Endothelial cell of umbilical vein (primary cell): ENCODE data around the gene MUC5AC.

Experiments used
- EZH2 ChIP-seq: IDR thresholded peaks from 2 replicates; pipeline ENCODE4 v1.6.1; 2012; ENCODE audit warnings: borderline replicate concordance, low read depth, mild to moderate bottlenecking, moderate library complexity, low read length, inconsistent platforms; ENCODE audit not compliant: severe bottlenecking
- FOS ChIP-seq: IDR thresholded peaks from 2 replicates; pipeline ENCODE4 v1.6.1; 2011; ENCODE audit warnings: mild to moderate bottlenecking, low read length, moderate library complexity, borderline replicate concordance; ENCODE audit not compliant: insufficient read depth
- GATA2 ChIP-seq: IDR thresholded peaks from 2 replicates; pipeline ENCODE4 v1.7.0; 2011; ENCODE audit warnings: low read depth, mild to moderate bottlenecking, moderate library complexity, mixed read lengths, low read length; ENCODE audit not compliant: insufficient read length, insufficient read depth
- JUN ChIP-seq: IDR thresholded peaks from 2 replicates; pipeline ENCODE4 v1.6.1; 2011; ENCODE audit warnings: borderline replicate concordance, low read depth; ENCODE audit not compliant: insufficient read length, insufficient read depth
- MYC ChIP-seq: IDR thresholded peaks from one replicate; pipeline ENCODE4 v1.6.1; 2011; ENCODE audit warnings: mild to moderate bottlenecking, low read depth, low read length
- POLR2A ChIP-seq: IDR thresholded peaks from 2 replicates; pipeline ENCODE4 v1.6.1; 2012; ENCODE audit warnings: low read depth, mild to moderate bottlenecking, control low read depth, low read length
- POLR2AphosphoS5 ChIP-seq: IDR thresholded peaks from 2 replicates; pipeline ENCODE4 v1.6.1; 2012; ENCODE audit warnings: low read depth, mild to moderate bottlenecking, control low read depth, low read length, moderate library complexity; ENCODE audit not compliant: insufficient read depth
- TF ChIP-seq, protein P1 (sequence below), 2 donors: IDR thresholded peaks; 1 replicate in 1 of 2; 2 replicates in 1 of 2; pipeline ENCODE4 v1.5.1; 2011; ENCODE audit warnings: low read length in 2 of 2, mild to moderate bottlenecking in 2 of 2, moderate library complexity in 2 of 2, control low read depth in 1 of 2, inconsistent platforms in 1 of 2, low read depth in 1 of 2; ENCODE audit not compliant: insufficient read depth in 1 of 2; ENCODE audit errors: extremely low read depth in 1 of 2
- TF ChIP-seq, protein P2 (sequence below): IDR thresholded peaks from 2 replicates; pipeline ENCODE4 v1.6.1; 2011; ENCODE audit not compliant: insufficient read depth, insufficient read length

- TF ChIP-seq, protein P1, sequence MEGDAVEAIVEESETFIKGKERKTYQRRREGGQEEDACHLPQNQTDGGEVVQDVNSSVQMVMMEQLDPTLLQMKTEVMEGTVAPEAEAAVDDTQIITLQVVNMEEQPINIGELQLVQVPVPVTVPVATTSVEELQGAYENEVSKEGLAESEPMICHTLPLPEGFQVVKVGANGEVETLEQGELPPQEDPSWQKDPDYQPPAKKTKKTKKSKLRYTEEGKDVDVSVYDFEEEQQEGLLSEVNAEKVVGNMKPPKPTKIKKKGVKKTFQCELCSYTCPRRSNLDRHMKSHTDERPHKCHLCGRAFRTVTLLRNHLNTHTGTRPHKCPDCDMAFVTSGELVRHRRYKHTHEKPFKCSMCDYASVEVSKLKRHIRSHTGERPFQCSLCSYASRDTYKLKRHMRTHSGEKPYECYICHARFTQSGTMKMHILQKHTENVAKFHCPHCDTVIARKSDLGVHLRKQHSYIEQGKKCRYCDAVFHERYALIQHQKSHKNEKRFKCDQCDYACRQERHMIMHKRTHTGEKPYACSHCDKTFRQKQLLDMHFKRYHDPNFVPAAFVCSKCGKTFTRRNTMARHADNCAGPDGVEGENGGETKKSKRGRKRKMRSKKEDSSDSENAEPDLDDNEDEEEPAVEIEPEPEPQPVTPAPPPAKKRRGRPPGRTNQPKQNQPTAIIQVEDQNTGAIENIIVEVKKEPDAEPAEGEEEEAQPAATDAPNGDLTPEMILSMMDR (IDR thresholded peaks at IDR 0.05; ENCODE audit: extremely low read depth in 1 of 2, insufficient read depth in 1 of 2, low read depth in 1 of 2, low read length in 2 of 2), result no peak
- TF ChIP-seq, protein P2, sequence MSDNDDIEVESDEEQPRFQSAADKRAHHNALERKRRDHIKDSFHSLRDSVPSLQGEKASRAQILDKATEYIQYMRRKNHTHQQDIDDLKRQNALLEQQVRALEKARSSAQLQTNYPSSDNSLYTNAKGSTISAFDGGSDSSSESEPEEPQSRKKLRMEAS, result no peak
- no peak for TF ChIP-seq POLR2AphosphoS5
- TF ChIP-seq POLR2A, result no peak
- TF ChIP-seq EZH2, result no peak
- no peak for TF ChIP-seq MYC
- no peak for TF ChIP-seq JUN
- no peak for TF ChIP-seq GATA2
- TF ChIP-seq FOS, result no peak
These were observed 77.7 kb downstream of the MUC5AC start for GRCh38 chr11:1235306-1235900.
